Renal cortex interstitium (tissue), 11 donors: Measurements from ENCODE around the gene MRTO4. TPM values are rescaled to one million over a fixed set of nuclear protein-coding genes. Genes with fewer than 3 reads are reported as not detected.
"Not testable (repeated sequence)": the region's sequence is repeated elsewhere in the genome, so short reads cannot be mapped to it uniquely, and the experiment has no call there.

ENCODE experiments used
- DNase-seq, 11 donors: peaks; one replicate each; pipeline ENCODE4 v3.0.0-alpha.2; 2013; ENCODE audit warnings: low read depth in 9 of 11, low spot score in 4 of 11; ENCODE audit errors: extremely low read depth in 1 of 11
- polyA plus RNA-seq, 3 donors: library from polyadenylated mRNA; unstranded; fragments of 120-200 nt; gene quantifications; one replicate each; pipeline ENCODE4 v1.2.1, GENCODE V29; 2013; ENCODE audit not compliant: insufficient read length in 3 of 3

MRTO4 gene
- polyA plus RNA-seq, 3 donors = 29.5 to 31.2 (median 30.6) TPM

GRCh38 chr1:19216585-19216984 lies 35.0 kb upstream of the MRTO4 start:
- DNase-seq = not testable (repeated sequence)

- DNase-seq = no peak
Measured at GRCh38 chr1:19219451-19219850, 32.2 kb upstream of the MRTO4 start.

GRCh38 chr1:19220080-19220846 lies 31.3 kb upstream of the MRTO4 start:
- no peak for DNase-seq

GRCh38 chr1:19220991-19221390 lies 30.6 kb upstream of the MRTO4 start:
- peak in 7 of 11 donors; percentile 6 to 45 (median 29) for DNase-seq

- no peak for DNase-seq
Measured at GRCh38 chr1:19222573-19222972, 29.0 kb upstream of the MRTO4 start.

GRCh38 chr1:19222979-19223824 lies 28.4 kb upstream of the MRTO4 start:
- no peak for DNase-seq

- DNase-seq = no peak
Measured at GRCh38 chr1:19229229-19229628, 22.4 kb upstream of the MRTO4 start.

- no peak for DNase-seq
Measured at GRCh38 chr1:19229828-19230325, 21.7 kb upstream of the MRTO4 start.

- DNase-seq = not testable (repeated sequence)
Measured at GRCh38 chr1:19231736-19232523, 19.7 kb upstream of the MRTO4 start.

GRCh38 chr1:19232524-19232846 lies 19.1 kb upstream of the MRTO4 start:
- DNase-seq = no peak

- DNase-seq = no peak
Measured at GRCh38 chr1:19234224-19234623, 17.4 kb upstream of the MRTO4 start.

- DNase-seq = no peak
Measured at GRCh38 chr1:19239876-19240275, 11.7 kb upstream of the MRTO4 start.

GRCh38 chr1:19240673-19241538 lies 10.7 kb upstream of the MRTO4 start:
- DNase-seq = peak in 2 of 11 donors; percentile 24 to 27

GRCh38 chr1:19250629-19251304 lies 838 bp upstream of the MRTO4 start:
- no peak for DNase-seq

- no peak for DNase-seq
Measured at GRCh38 chr1:19254416-19254815, 2.8 kb downstream of the MRTO4 start.

GRCh38 chr1:19255288-19255687 lies 3.7 kb downstream of the MRTO4 start:
- no peak for DNase-seq

GRCh38 chr1:19256301-19256700 lies 4.7 kb downstream of the MRTO4 start:
- not testable (repeated sequence) for DNase-seq
